Glutamatergic neuron (in vitro differentiated cells): ENCODE measurements around the gene DACT2. TPM values are rescaled to one million over a fixed set of nuclear protein-coding genes. Genes with fewer than 3 reads are reported as not detected.

ENCODE experiments used
- DNase-seq: peaks from one replicate; pipeline ENCODE4 v3.0.0; 2022
- H3K27ac Mint-ChIP-seq: one replicate; pipeline ENCODE4 v1.8.0; 2020; ENCODE audit warnings: mild to moderate bottlenecking, mixed read lengths, inconsistent platforms; ENCODE audit not compliant: unreplicated experiment
- H3K27me3 Mint-ChIP-seq: one replicate; pipeline ENCODE4 v1.8.0; 2020; ENCODE audit warnings: mild to moderate bottlenecking, moderate library complexity, mixed read lengths, inconsistent platforms; ENCODE audit not compliant: unreplicated experiment
- H3K36me3 Mint-ChIP-seq: one replicate; pipeline ENCODE4 v1.8.0; 2020; ENCODE audit warnings: mild to moderate bottlenecking, mixed read lengths, inconsistent platforms; ENCODE audit not compliant: unreplicated experiment
- H3K4me1 Mint-ChIP-seq: one replicate; pipeline ENCODE4 v1.8.0; 2020; ENCODE audit warnings: mild to moderate bottlenecking, low read depth, mixed read lengths, inconsistent platforms; ENCODE audit not compliant: unreplicated experiment
- H3K4me3 Mint-ChIP-seq: one replicate; pipeline ENCODE4 v1.8.0; 2020; ENCODE audit warnings: mild to moderate bottlenecking, mixed read lengths, inconsistent platforms; ENCODE audit not compliant: unreplicated experiment
- H3K9me3 Mint-ChIP-seq: one replicate; pipeline ENCODE4 v1.8.0; 2020; ENCODE audit warnings: mild to moderate bottlenecking, moderate library complexity, mixed read lengths, inconsistent platforms; ENCODE audit not compliant: unreplicated experiment
- CTCF ChIP-seq: fragments of 200-600 bp; sonication (generic); IDR thresholded peaks from one replicate; pipeline ENCODE4 v1.5.0; 2021; ENCODE audit not compliant: partially characterized antibody, unreplicated experiment
- total RNA-seq: library from RNA; stranded (reverse); fragmentation: NEBNext Ultra II Directional; extraction: Animal tissue kit (Norgen Biotek cat#: 25700); gene quantifications from one replicate; pipeline ENCODE4 v1.2.1, GENCODE V29; 2021; ENCODE audit not compliant: unreplicated experiment

Gene DACT2
- total RNA-seq, 1 donor from 2014 or later: 0.22 TPM

GRCh38 chr6:168265827-168266815 is 53.5 kb downstream of the DACT2 start:
- no peak for DNase-seq
- Mint-ChIP-seq H3K36me3 (no peaks in the 10 kb centered on the region), H3K4me3 (no peak overlapping the region), H3K4me1 (no peaks in the 10 kb centered on the region), H3K27ac (no peak overlapping the region), H3K27me3 (peaks cover 4% of the 10 kb centered on the region), H3K9me3 (peaks cover 2% of the 10 kb centered on the region)
- TF ChIP-seq CTCF: no peak

GRCh38 chr6:168265394-168265793 is 54.2 kb downstream of the DACT2 start:
- no peak overlapping the region for H3K27ac Mint-ChIP-seq
- no peak for TF ChIP-seq CTCF
- no peak for DNase-seq
- peaks cover 2% of the 10 kb centered on the region for H3K9me3 Mint-ChIP-seq
- no peak overlapping the region for H3K4me3 Mint-ChIP-seq
- no peaks in the 10 kb centered on the region for H3K4me1 Mint-ChIP-seq
- peaks cover 3% of the 10 kb centered on the region for H3K27me3 Mint-ChIP-seq
- H3K36me3 Mint-ChIP-seq: no peaks in the 10 kb centered on the region

- H3K36me3 Mint-ChIP-seq: no peaks in the 10 kb centered on the region
- H3K9me3 Mint-ChIP-seq: no peaks in the 10 kb centered on the region
- no peak for DNase-seq
- no peaks in the 10 kb centered on the region for H3K4me1 Mint-ChIP-seq
- no peak overlapping the region for H3K4me3 Mint-ChIP-seq
- TF ChIP-seq CTCF: no peak
- H3K27me3 Mint-ChIP-seq: peaks cover 3% of the 10 kb centered on the region
- no peak overlapping the region for H3K27ac Mint-ChIP-seq
Measured at GRCh38 chr6:168264593-168265335, 54.8 kb downstream of the DACT2 start.

- TF ChIP-seq CTCF: no peak
- Mint-ChIP-seq H3K27me3 (peaks cover 4% of the 10 kb centered on the region), H3K4me3 (no peak overlapping the region), H3K9me3 (no peaks in the 10 kb centered on the region), H3K27ac (no peak overlapping the region), H3K4me1 (no peaks in the 10 kb centered on the region), H3K36me3 (no peaks in the 10 kb centered on the region)
- DNase-seq: no peak
Measured at GRCh38 chr6:168263351-168263905, 56.1 kb downstream of the DACT2 start.

GRCh38 chr6:168261234-168261633 is 58.3 kb downstream of the DACT2 start:
- peaks cover 4% of the 10 kb centered on the region for H3K27me3 Mint-ChIP-seq

More at GRCh38 chr6:168261234-168261633, 58.3 kb downstream of the DACT2 start:
- H3K4me3 Mint-ChIP-seq: no peak overlapping the region
- no peaks in the 10 kb centered on the region for H3K4me1 Mint-ChIP-seq
- DNase-seq: no peak
- no peak for TF ChIP-seq CTCF
- no peaks in the 10 kb centered on the region for H3K36me3 Mint-ChIP-seq
- H3K27ac Mint-ChIP-seq: no peak overlapping the region
- H3K9me3 Mint-ChIP-seq: no peaks in the 10 kb centered on the region
